Small intestine (tissue), 7 donors: Measurements from ENCODE around the gene HDAC4. TPM values are rescaled to one million over a fixed set of nuclear protein-coding genes. Genes with fewer than 3 reads are reported as not detected.

ENCODE experiments used
- DNase-seq, 2 donors: peaks; one replicate each; pipeline versions ENCODE4 v3.0.0 to v3.0.0-alpha.2; 2013
- FAIRE-seq: peaks from 2 replicates; lab custom pipeline; 2012; peaks lifted over from hg19 to GRCh38; lab: Jason Lieb, UNC
- H3K27ac ChIP-seq, 3 donors: one replicate each; pipeline ENCODE4 v1.5.1; 2013; ENCODE audit warnings: low read length in 2 of 3, mild to moderate bottlenecking in 2 of 3, control low read depth in 1 of 3, inconsistent platforms in 1 of 3, low read depth in 1 of 3, moderate library complexity in 1 of 3
- H3K27me3 ChIP-seq, 3 donors: one replicate each; pipeline ENCODE4 v1.6.1; 2013; ENCODE audit warnings: low read length in 3 of 3, inconsistent platforms in 1 of 3; ENCODE audit not compliant: control insufficient read depth in 3 of 3, insufficient read depth in 3 of 3
- H3K36me3 ChIP-seq, 3 donors: one replicate each; pipeline ENCODE4 v1.6.1; 2013; ENCODE audit warnings: low read length in 3 of 3, inconsistent platforms in 1 of 3, low read depth in 1 of 3, mild to moderate bottlenecking in 1 of 3, moderate library complexity in 1 of 3; ENCODE audit not compliant: control insufficient read depth in 3 of 3, insufficient read depth in 2 of 3
- H3K4me1 ChIP-seq, 3 donors: one replicate each; pipeline ENCODE4 v1.6.1; 2013; ENCODE audit warnings: low read length in 2 of 3, inconsistent platforms in 1 of 3, low read depth in 1 of 3, mild to moderate bottlenecking in 1 of 3, moderate library complexity in 1 of 3; ENCODE audit not compliant: control insufficient read depth in 3 of 3, insufficient read depth in 2 of 3
- H3K4me3 ChIP-seq, 3 donors: one replicate each; pipeline ENCODE4 v1.5.1; 2013; ENCODE audit warnings: low read length in 3 of 3, control low read depth in 1 of 3, inconsistent platforms in 1 of 3, low read depth in 1 of 3, mild to moderate bottlenecking in 1 of 3, moderate library complexity in 1 of 3
- H3K9me3 ChIP-seq, 2 donors: one replicate each; pipeline ENCODE4 v1.6.1; 2013; ENCODE audit warnings: low read depth in 1 of 2, low read length in 1 of 2; ENCODE audit not compliant: control insufficient read depth in 2 of 2, insufficient read depth in 1 of 2
- WGBS, 3 donors: extraction: QIAGEN DNeasy Blood & Tissue Kit; methylation state at CpG; one replicate each; pipeline ENCODE4 v1.1.7; 2013; 5-methylcytosine and 5-hydroxymethylcytosine counted together
- polyA plus RNA-seq, 4 donors: library from polyadenylated mRNA; stranded (reverse) in 3 of 4; unstranded in 1 of 4; fragments of 200-250 nt in 3 of 4; fragments of 120-200 nt in 1 of 4; gene quantifications; one replicate each; pipeline versions ENCODE4 v1.2.1 to v1.2.3, GENCODE V29; 2013
- donor health status: healthy with polysubstance abuse.
- donor health status: control.
- donor health status: control.
- donor health status: Bipolar disorder and iron deficiency.
- donor health status: healthy.

The HDAC4 gene
- polyA plus RNA-seq, 4 donors: 3.1 to 11.3 (median 5.9) TPM

- FAIRE-seq (no peak), DNase-seq (no peak)
- Histone ChIP-seq H3K27me3 (no peaks in the 10 kb centered on the region), H3K9me3 (no peaks in the 10 kb centered on the region), H3K36me3 (peaks cover 0 to 7% (median 0%) of the 10 kb centered on the region in 3 donors), H3K4me1 (peaks cover 8 to 25% (median 14%) of the 10 kb centered on the region in 3 donors), H3K4me3 (no peak overlapping the region), H3K27ac (no peak overlapping the region)
- WGBS, 3 donors: 92 to 96% (median 93%) methylated on average over 14 of the region's 14 CpGs
Observed at GRCh38 chr2:239330836-239331235, 70.0 kb downstream of the HDAC4 start.

- 82 to 88% (median 84%) methylated on average over 12 to 15 of the region's 15 CpGs for WGBS, 3 donors
- Histone ChIP-seq H3K36me3 (peaks cover 0 to 7% (median 0%) of the 10 kb centered on the region in 3 donors), H3K27me3 (no peaks in the 10 kb centered on the region), H3K9me3 (no peaks in the 10 kb centered on the region), H3K27ac (peak overlapping the region in 2 of 3 donors; percentile 2 to 26), H3K4me3 (no peak overlapping the region), H3K4me1 (peaks cover 8 to 25% (median 14%) of the 10 kb centered on the region in 3 donors)
- FAIRE-seq (no peak), DNase-seq (no peak)
Observed at GRCh38 chr2:239329972-239330572, 70.7 kb downstream of the HDAC4 start.

- Histone ChIP-seq H3K27ac (peak overlapping the region; percentile 6 to 67 (median 62)), H3K4me1 (peaks cover 8 to 25% (median 14%) of the 10 kb centered on the region in 3 donors), H3K9me3 (no peaks in the 10 kb centered on the region), H3K27me3 (no peaks in the 10 kb centered on the region), H3K36me3 (peaks cover 0 to 9% (median 0%) of the 10 kb centered on the region in 3 donors), H3K4me3 (no peak overlapping the region)
- no peak for DNase-seq
- FAIRE-seq: no peak
- WGBS, 3 donors: 61 to 81% (median 74%) methylated on average over 11 to 12 of the region's 12 CpGs
Observed at GRCh38 chr2:239329284-239329971, 71.4 kb downstream of the HDAC4 start.

- DNase-seq: peak; percentile 47 to 84
- Histone ChIP-seq H3K27me3 (no peaks in the 10 kb centered on the region), H3K9me3 (no peaks in the 10 kb centered on the region), H3K4me3 (no peak overlapping the region), H3K4me1 (peaks cover 8 to 25% (median 14%) of the 10 kb centered on the region in 3 donors), H3K36me3 (peaks cover 0 to 10% (median 0%) of the 10 kb centered on the region in 3 donors), H3K27ac (peak overlapping the region; percentile 2 to 67 (median 62))
- FAIRE-seq: no peak
- WGBS, 3 donors: 19 to 42% (median 40%) methylated on average over 19 of the region's 19 CpGs
Observed at GRCh38 chr2:239328351-239329191, 72.2 kb downstream of the HDAC4 start.

- H3K4me1 ChIP-seq: peaks cover 8 to 25% (median 14%) of the 10 kb centered on the region in 3 donors
- no peak overlapping the region for H3K4me3 ChIP-seq
- FAIRE-seq: no peak
- no peak for DNase-seq
- WGBS, 3 donors: 75 to 79% (median 76%) methylated on average over 13 of the region's 13 CpGs
- peaks cover 0 to 11% (median 0%) of the 10 kb centered on the region in 3 donors for H3K36me3 ChIP-seq
- H3K9me3 ChIP-seq: no peaks in the 10 kb centered on the region
- H3K27ac ChIP-seq: peak overlapping the region in 2 of 3 donors; percentile 62 to 67
- no peaks in the 10 kb centered on the region for H3K27me3 ChIP-seq
Observed at GRCh38 chr2:239327536-239328350, 73.1 kb downstream of the HDAC4 start.

- Histone ChIP-seq H3K27ac (peak overlapping the region in 1 of 3 donors; percentile 47), H3K36me3 (peaks cover 0 to 18% (median 0%) of the 10 kb centered on the region in 3 donors), H3K4me1 (peaks cover 9 to 25% (median 14%) of the 10 kb centered on the region in 3 donors), H3K4me3 (no peak overlapping the region), H3K27me3 (no peaks in the 10 kb centered on the region), H3K9me3 (no peaks in the 10 kb centered on the region)
- 13 to 54% (median 26%) methylated on average over 16 of the region's 16 CpGs for WGBS, 3 donors
- FAIRE-seq (no peak), DNase-seq (peak in 1 of 2 donors; percentile 59)
Observed at GRCh38 chr2:239326831-239327535, 73.8 kb downstream of the HDAC4 start.

GRCh38 chr2:239324456-239324855 is 76.4 kb downstream of the HDAC4 start:
- Histone ChIP-seq H3K27ac (no peak overlapping the region), H3K9me3 (no peaks in the 10 kb centered on the region), H3K4me1 (peaks cover 10 to 22% (median 15%) of the 10 kb centered on the region in 3 donors), H3K36me3 (peaks cover 0 to 13% (median 0%) of the 10 kb centered on the region in 3 donors), H3K4me3 (no peak overlapping the region), H3K27me3 (no peaks in the 10 kb centered on the region)
- FAIRE-seq (no peak), DNase-seq (no peak)
- 86 to 94% (median 86%) methylated on average over 14 of the region's 14 CpGs for WGBS, 3 donors
